CD4-positive, alpha-beta T cell treated with Interleukin-6 at 100 ng/mL for 8 hours (primary cell): ENCODE measurements around the gene HSD17B14.
"Not testable (repeated sequence)": the region's sequence is repeated elsewhere in the genome, so short reads cannot be mapped to it uniquely, and the experiment has no call there.

Experiments used
- DNase-seq: peaks from one replicate; pipeline ENCODE4 v3.0.0-alpha.2; 2020; ENCODE audit warnings: mixed read lengths, low spot score

The HSD17B14 gene

DNA sequence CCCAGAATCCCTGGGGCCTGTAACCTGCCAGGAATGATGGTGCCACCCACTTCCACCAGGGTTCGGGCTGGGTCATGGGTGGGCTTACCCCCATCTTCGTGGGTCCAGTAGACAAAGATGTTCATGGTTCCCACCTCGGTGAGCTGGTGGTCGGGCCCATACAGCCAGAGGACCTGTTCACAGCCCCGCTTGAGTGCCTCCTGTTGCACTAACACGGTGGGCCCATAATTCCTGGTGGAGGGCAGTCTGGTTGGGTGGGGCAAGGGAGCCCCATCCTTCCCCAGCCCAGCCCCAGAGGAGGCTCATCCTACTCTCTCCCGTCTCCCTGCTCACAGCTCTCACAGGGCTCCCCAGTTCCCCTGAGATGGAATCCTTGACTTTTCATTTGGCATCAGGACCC lies 39.2 kb downstream of the HSD17B14 start:
- DNase-seq = no peak

DNA sequence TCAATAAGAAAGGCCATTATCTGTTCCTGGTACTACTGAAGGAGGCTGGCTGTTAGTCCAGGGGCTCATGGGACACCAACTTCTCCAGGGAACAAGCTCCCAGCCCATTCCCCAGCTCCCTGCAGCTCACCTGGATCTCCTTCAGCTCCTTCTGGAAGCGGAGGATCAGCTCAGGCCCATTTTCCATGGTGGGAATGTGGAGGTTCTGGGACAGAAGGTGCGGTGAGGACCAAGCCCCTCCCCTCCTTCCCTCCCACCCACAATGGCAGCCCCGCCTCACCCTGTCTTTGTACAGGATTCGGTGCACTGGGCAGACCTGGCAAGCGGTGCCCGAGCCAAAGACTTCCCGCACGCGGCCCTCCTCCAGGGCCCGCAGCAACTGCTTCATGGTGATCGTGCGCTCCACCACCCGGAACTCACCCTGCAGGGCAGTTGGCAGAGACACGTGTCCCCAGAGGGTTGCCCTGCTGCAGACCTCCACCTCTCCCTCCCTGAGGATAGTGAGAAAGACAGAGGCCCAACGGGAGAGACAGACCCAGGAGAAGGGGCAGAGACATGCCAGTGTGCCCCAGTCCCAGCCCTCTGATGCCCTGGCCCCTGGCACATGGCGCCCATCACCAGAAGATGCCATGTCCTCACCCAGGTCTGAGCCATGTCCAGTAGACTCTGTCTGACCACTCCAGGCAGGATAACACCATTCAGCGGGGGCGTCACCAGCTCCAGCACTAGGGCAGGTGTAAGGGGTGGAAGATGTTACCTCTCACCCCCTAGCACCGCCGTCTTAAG lies 39.8 kb downstream of the HSD17B14 start:
- DNase-seq = no peak

DNA sequence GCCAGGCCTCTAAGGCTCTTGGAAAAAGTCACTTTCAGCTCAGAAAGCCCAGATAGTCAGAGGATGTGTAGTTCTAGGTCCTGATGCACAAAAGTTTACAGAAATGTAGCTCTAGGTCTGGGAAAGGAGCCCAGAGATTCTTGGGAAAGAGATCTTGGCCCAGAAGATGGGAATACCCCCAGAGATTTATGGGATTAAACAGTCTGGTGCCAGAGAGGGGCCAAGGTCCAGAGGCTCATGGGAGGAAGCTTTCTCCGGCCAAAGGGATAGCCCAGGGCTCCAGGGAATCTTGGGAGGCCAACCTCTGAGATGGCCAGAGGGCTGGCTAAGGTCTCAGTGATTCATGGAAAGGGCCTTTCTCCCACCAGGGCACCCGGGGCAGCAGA lies 40.6 kb downstream of the HSD17B14 start:
- DNase-seq = no peak

DNA sequence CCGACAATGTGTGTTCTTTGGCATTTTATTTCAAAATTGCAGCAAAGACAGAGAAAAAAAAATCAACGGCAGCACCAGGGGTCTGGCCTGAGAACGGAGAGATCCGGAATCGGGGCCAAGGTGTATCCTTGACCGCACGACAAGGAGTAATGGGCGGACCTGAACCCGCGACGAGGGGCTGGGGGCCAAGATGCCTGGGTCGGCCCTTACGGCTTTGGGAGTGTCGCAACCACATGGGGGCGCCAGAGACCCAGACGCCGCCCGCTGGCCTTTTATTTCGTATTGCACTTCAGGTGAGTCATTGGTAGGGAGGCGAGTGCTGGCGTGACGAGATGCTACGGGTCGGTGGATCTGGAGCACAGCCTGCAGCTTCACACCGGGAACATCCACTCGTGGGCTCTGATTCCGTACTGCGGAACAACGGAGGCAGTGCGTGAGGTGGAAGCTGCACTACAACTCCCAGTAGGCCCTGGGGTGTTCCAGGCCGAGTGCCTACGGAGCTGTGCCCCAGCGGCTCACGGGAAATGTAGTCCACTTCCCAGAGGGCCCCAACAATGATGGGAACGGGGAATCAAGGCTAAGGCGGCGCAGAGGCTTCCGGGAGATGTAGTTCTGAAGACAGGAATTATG lies 41.1 kb downstream of the HSD17B14 start:
- DNase-seq = peak; percentile 85

- DNase-seq = no peak
Observed at GRCh38 chr19:48794291-48794690, 42.0 kb downstream of the HSD17B14 start.

DNA sequence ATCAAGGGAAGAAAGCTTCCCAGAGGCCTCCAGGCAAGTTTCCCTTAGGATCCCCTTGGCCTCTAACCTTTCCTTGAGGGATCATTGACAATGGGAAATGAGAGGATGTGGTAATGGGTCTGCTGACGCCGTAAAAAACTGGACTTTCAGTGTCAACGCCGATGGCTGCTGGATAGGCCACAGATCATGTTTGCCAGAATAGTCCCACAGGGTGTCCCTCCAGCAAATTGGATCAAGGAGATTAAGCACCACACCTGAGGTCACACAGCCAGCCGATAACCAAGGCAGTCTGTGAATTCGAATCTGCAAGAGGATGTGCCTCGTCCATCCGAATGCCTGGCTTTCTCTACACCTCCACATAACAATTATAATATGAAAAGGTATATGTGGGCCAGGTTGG lies 43.0 kb downstream of the HSD17B14 start:
- DNase-seq = no peak

DNA sequence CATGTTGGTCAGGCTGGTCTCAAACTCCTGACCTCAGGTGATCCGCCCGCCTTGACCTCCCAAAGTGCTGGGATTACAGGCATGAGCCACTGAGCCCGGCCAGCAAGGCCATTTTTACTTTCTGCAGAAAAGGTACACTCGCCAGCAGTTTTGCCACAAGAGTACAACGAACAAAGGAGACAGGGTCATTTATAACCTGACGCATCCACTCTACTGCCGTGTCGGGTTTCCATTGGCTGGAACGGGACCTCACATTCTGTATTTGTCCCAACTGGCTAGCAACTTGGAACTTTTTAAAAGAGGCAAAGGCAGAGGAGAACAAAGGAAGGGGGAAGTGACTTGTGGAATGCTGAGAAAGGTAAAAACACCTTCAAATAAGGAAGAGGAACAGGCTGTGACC lies 49.0 kb downstream of the HSD17B14 start:
- not testable (repeated sequence) for DNase-seq

GRCh38 chr19:48786422-48786821 lies 49.9 kb downstream of the HSD17B14 start:
- not testable (repeated sequence) for DNase-seq

- no peak for DNase-seq
Observed at GRCh38 chr19:48784527-48784926, 51.8 kb downstream of the HSD17B14 start.

DNA sequence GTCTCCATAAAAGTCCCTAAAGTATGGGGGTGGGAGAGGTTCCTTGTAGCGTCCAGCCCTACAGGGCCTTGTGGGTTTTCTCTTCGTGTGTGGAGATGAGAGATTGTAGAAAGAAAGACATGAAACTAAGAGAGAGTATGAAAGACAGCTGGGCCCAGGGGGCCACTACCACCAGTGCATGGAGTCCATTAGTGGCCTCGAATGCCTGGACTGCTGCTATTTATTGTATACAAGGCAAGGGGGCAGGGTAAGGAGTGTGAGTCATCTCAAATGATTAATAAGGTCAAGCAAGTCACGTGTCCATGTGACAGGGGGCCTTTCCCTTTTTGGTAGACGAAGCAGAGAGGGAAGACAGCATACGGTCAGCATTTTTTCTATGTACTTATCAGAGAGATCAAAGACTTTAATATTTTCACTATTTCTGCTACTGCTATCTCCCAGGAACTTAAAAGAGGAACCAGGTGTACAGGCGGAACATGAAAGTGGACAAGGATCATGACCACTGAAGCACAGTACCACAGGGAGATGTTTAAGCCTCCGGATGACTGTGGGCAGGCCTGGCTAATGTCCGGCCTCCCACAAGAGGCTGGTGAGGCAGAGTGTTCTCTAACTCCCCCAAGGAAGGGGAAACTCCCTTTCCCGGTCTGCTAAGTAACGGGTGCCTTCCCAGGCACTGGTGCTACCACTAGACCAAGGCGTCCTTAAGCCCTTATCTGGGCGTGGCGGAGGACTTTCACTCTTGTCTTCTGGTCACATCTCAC lies 55.5 kb downstream of the HSD17B14 start:
- DNase-seq = no peak

GRCh38 chr19:48779636-48780035 lies 56.7 kb downstream of the HSD17B14 start:
- DNase-seq = no peak

GRCh38 chr19:48777720-48778119 lies 58.6 kb downstream of the HSD17B14 start:
- DNase-seq = no peak

DNA sequence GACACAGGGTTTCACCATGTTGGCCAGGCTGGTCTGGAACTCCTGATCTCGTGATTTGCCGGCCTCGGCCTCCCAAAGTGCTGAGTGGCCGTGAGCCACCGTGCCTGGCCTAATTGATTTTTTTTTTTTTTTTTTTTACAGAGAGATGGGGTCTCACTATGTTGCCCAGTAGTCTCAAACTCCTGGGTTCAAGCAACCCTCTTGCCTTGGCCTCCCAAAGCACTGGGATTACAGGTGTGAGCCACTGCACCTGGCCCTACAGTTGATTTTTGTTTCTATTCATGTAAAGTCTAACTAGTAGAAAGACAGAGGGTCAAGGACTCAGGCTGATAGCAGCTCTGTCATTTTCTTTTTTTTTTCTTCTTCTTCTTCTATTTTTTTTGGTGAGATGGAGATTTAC lies 59.2 kb downstream of the HSD17B14 start:
- DNase-seq = no peak

- DNase-seq = no peak
Observed at GRCh38 chr19:48772503-48772953, 63.8 kb downstream of the HSD17B14 start.

GRCh38 chr19:48770734-48771472 lies 65.4 kb downstream of the HSD17B14 start:
- no peak for DNase-seq

GRCh38 chr19:48770266-48770665 lies 66.0 kb downstream of the HSD17B14 start:
- no peak for DNase-seq

DNA sequence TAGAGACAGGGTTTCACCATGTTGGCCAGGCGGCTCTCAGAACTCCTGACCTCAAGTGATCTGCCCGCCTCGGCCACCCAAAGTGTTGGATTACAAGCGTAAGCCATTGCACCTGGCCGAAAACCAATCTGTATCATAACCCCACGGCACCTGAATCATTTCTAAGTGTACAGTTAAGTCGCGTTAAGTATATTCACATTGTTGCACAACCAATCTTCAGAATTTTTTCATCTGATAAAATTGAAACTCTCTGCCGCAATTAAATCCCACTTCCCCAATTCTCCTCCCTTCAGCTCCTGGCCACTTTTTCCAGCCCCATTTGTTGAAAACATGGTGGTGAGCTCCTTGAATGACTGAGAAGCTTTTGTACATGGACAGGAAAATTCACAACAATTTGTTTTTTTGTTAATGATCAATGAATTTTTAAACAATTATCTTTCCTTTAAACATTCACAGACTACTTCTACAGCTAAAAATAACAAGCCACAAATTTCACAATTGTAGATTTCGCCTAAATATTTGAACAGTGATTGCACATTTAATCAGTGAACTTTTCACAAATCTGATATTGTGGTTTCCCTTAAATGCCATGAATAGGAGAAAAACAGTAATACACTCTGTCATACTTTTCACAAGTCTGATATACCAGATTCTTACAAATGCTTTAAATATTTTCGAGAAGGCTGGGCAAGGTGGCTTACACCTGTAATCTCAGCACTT lies 67.1 kb downstream of the HSD17B14 start:
- DNase-seq = no peak

- DNase-seq = not testable (repeated sequence)
Observed at GRCh38 chr19:48768171-48768753, 68.0 kb downstream of the HSD17B14 start.

DNA sequence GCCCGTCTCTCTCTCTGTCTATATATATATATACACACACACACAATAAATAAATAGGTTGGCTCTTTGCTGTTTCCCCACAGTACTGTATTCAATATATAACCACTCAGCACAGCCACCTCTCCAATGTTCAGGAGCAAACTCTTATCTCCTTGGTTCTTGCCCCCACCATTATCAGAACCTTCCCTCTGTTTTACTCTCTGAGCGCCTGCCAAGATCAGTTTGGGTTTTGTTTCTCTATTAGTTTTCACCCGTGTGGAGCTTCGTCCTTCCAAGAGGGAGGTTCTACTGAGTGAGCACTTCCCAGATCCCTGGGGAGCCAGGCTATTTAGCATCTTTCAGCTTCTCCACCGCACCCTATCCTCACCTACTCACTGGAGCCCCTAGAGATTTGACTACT lies 70.5 kb downstream of the HSD17B14 start:
- DNase-seq = not testable (repeated sequence)
